Umbilical cord (tissue), 2 donors: ENCODE data around the gene CPNE2. TPM values are rescaled to one million over a fixed set of nuclear protein-coding genes. Genes with fewer than 3 reads are reported as not detected.
"Not testable (repeated sequence)": the region's sequence is repeated elsewhere in the genome, so short reads cannot be mapped to it uniquely, and the experiment has no call there.

ENCODE experiments used
- DNase-seq: peaks from one replicate; pipeline ENCODE4 v3.0.0-alpha.2; 2015; ENCODE audit warnings: low spot score
- total RNA-seq: library from RNA; depleted of rRNA; stranded (reverse); fragments of >200 nt; gene quantifications from one replicate; pipeline ENCODE4 v1.2.3, GENCODE V29; 2014; ENCODE audit warnings: low replicate concordance; ENCODE audit not compliant: insufficient read depth

CPNE2 gene
- total RNA-seq, 1 donor from 2014 or later = 23.1 TPM

- no peak for DNase-seq
Observed at GRCh38 chr16:57098188-57098841, 5.9 kb downstream of the CPNE2 start.

GRCh38 chr16:57099965-57100364 lies 7.6 kb downstream of the CPNE2 start:
- DNase-seq = not testable (repeated sequence)

- no peak for DNase-seq
Observed at GRCh38 chr16:57100445-57100844, 8.1 kb downstream of the CPNE2 start.

- no peak for DNase-seq
Observed at GRCh38 chr16:57102888-57103851, 10.8 kb downstream of the CPNE2 start.

GRCh38 chr16:57104706-57105105 lies 12.3 kb downstream of the CPNE2 start:
- DNase-seq = no peak

GRCh38 chr16:57105184-57105583 lies 12.8 kb downstream of the CPNE2 start:
- DNase-seq = no peak

- no peak for DNase-seq
Observed at GRCh38 chr16:57106767-57107166, 14.4 kb downstream of the CPNE2 start.

- DNase-seq = peak; percentile 7
Observed at GRCh38 chr16:57107321-57107922, 15.0 kb downstream of the CPNE2 start.

- DNase-seq = no peak
Observed at GRCh38 chr16:57108432-57108831, 16.0 kb downstream of the CPNE2 start.

GRCh38 chr16:57109259-57110105 lies 17.1 kb downstream of the CPNE2 start:
- DNase-seq = not testable (repeated sequence)

GRCh38 chr16:57110937-57111336 lies 18.6 kb downstream of the CPNE2 start:
- DNase-seq = no peak

GRCh38 chr16:57111420-57111819 lies 19.0 kb downstream of the CPNE2 start:
- no peak for DNase-seq

GRCh38 chr16:57112403-57113041 lies 20.1 kb downstream of the CPNE2 start:
- no peak for DNase-seq

- no peak for DNase-seq
Observed at GRCh38 chr16:57113042-57113453, 20.7 kb downstream of the CPNE2 start.

GRCh38 chr16:57113664-57114063 lies 21.3 kb downstream of the CPNE2 start:
- DNase-seq = no peak

GRCh38 chr16:57115168-57115513 lies 22.8 kb downstream of the CPNE2 start:
- DNase-seq = no peak

GRCh38 chr16:57115514-57116182 lies 23.3 kb downstream of the CPNE2 start:
- DNase-seq = peak; percentile 74

GRCh38 chr16:57118461-57119084 lies 26.2 kb downstream of the CPNE2 start:
- no peak for DNase-seq

- no peak for DNase-seq
Observed at GRCh38 chr16:57123216-57123973, 31.0 kb downstream of the CPNE2 start.
